HCT116 (cell line): ENCODE results near the gene LEUTX. TPM values are rescaled to one million over a fixed set of nuclear protein-coding genes. Genes with fewer than 3 reads are reported as not detected.

Experiments
- ATAC-seq: fragments of 200-7000 bp; cut with Tn5 transposase; 2 replicates; pipeline ENCODE4 v1.9.1; 2020; ENCODE audit warnings: mild to moderate bottlenecking, moderate library complexity
- BruUV-seq: library from RNA; stranded (reverse); fragments of 400-500 nt; replicated peaks from 2 replicates; lab custom pipeline; 2021; lab: Mats Ljungman, UMichigan
- CTCF ChIA-PET: fragments of 300-600 bp; sonication (Branson Sonifier 250); formaldehyde crosslinking; loops from one replicate; lab custom pipeline; 2021; ENCODE audit warnings: antibody characterized with exemption; lab: Charles Lee
- POLR2A ChIA-PET: fragments of 300-600, 350-600 bp; sonication (Branson Sonifier 250); formaldehyde crosslinking; loops from one replicate; lab custom pipeline; 2021; ENCODE audit warnings: antibody characterized with exemption; lab: Charles Lee
- RAD21 ChIA-PET, 2 experiments: fragments of 300-600 bp; sonication (Branson Sonifier 250); formaldehyde crosslinking; loops; one replicate each; lab custom pipeline; 2023; ENCODE audit warnings: low total read pairs in 2 of 2; ENCODE audit not compliant: uncharacterized antibody in 2 of 2, unreplicated experiment in 2 of 2, low non-redundant PET in 1 of 2; lab: Charles Lee
- DNase-seq: peaks from one replicate; pipeline ENCODE4 v3.0.0-alpha.2; 2010; ENCODE audit warnings: low read depth, low spot score
- H2AFZ ChIP-seq: fragments of 200-600 bp; shearing (Covaris generic), sonication (generic); 2 replicates; pipeline ENCODE4 v1.6.1; 2017; ENCODE audit warnings: low read depth, mixed run types, mixed read lengths, antibody characterized with exemption, low read length; ENCODE audit not compliant: poor library complexity, severe bottlenecking
- H3K27ac ChIP-seq: 2 replicates; pipeline ENCODE4 v1.5.1; 2012; ENCODE audit warnings: low read depth, low read length
- H3K27me3 ChIP-seq: fragments of 200-600 bp; sonication (generic); 2 replicates; pipeline ENCODE4 v1.6.1; 2016; ENCODE audit warnings: mixed run types, low read length, mixed read lengths; ENCODE audit not compliant: insufficient read depth
- H3K36me3 ChIP-seq, 2 experiments: fragments of 200-500 bp in 1 of 2; fragments of 200-600 bp in 1 of 2; sonication (Bioruptor generic) in 1 of 2; sonication (generic) in 1 of 2; 2 replicates each; pipeline versions ENCODE4 v1.5.1 to v1.6.1; 2014 to 2016; ENCODE audit warnings: low read length in 2 of 2, inconsistent platforms in 1 of 2, mixed read lengths in 1 of 2, mixed run types in 1 of 2; ENCODE audit not compliant: insufficient read depth in 2 of 2, control insufficient read depth in 1 of 2
- H3K4me1 ChIP-seq, 2 experiments: fragments of 200-600 bp in 1 of 2; sonication (generic) in 1 of 2; 2 replicates each; pipeline versions ENCODE4 v1.5.1 to v1.6.1; 2012 to 2017; ENCODE audit warnings: low read length in 2 of 2, inconsistent platforms in 1 of 2, mild to moderate bottlenecking in 1 of 2, mixed read lengths in 1 of 2, mixed run types in 1 of 2, moderate library complexity in 1 of 2; ENCODE audit not compliant: insufficient read depth in 2 of 2, control insufficient read depth in 1 of 2
- H3K4me2 ChIP-seq: fragments of 200-600 bp; sonication (generic); 2 replicates; pipeline ENCODE4 v1.6.1; 2017; ENCODE audit warnings: mixed run types, low read length, mixed read lengths
- H3K4me3 ChIP-seq, 2 experiments: fragments of 200-600 bp in 1 of 2; sonication (generic) in 1 of 2; replicated peaks in 1 of 2; 2 replicates each; pipeline ENCODE4 v1.5.1; 2011 to 2016; ENCODE audit warnings: low read length in 2 of 2, control low read depth in 1 of 2, low read depth in 1 of 2, mild to moderate bottlenecking in 1 of 2, mixed read lengths in 1 of 2, mixed run types in 1 of 2
- H3K79me2 ChIP-seq: fragments of 200-600 bp; sonication (generic); 2 replicates; pipeline ENCODE4 v1.6.1; 2017; ENCODE audit warnings: mild to moderate bottlenecking, mixed run types, low read length, moderate library complexity, mixed read lengths; ENCODE audit not compliant: insufficient read depth
- H3K9ac ChIP-seq: fragments of 200-600 bp; sonication (generic); 2 replicates; pipeline ENCODE4 v1.6.1; 2016; ENCODE audit warnings: low read length, mixed read lengths
- H3K9me2 ChIP-seq: fragments of 200-600 bp; sonication (generic), shearing (Covaris generic); 2 replicates; pipeline ENCODE4 v1.6.1; 2017; ENCODE audit warnings: mixed run types, mild to moderate bottlenecking, moderate library complexity; ENCODE audit not compliant: insufficient read depth
- H3K9me3 ChIP-seq, 2 experiments: fragments of 200-500 bp in 1 of 2; fragments of 200-600 bp in 1 of 2; sonication (Bioruptor generic) in 1 of 2; sonication (generic) in 1 of 2; 2 replicates each; pipeline ENCODE4 v1.6.1; 2014 to 2017; ENCODE audit warnings: low read length in 2 of 2, mixed read lengths in 2 of 2, inconsistent platforms in 1 of 2, low read depth in 1 of 2, mild to moderate bottlenecking in 1 of 2, mixed run types in 1 of 2, moderate library complexity in 1 of 2; ENCODE audit not compliant: control insufficient read depth in 1 of 2, insufficient read depth in 1 of 2
- H4K20me1 ChIP-seq: fragments of 200-600 bp; sonication (generic), shearing (Covaris generic); 2 replicates; pipeline ENCODE4 v1.6.1; 2017; ENCODE audit warnings: mixed run types, mild to moderate bottlenecking, moderate library complexity; ENCODE audit not compliant: insufficient read depth
- ATF3 ChIP-seq: IDR thresholded peaks from 2 replicates; pipeline ENCODE4 v1.6.1; 2012
- CBX3 ChIP-seq: IDR thresholded peaks from 2 replicates; pipeline ENCODE4 v1.6.1; 2012; ENCODE audit warnings: low read depth
- CEBPB ChIP-seq: IDR thresholded peaks from 2 replicates; pipeline ENCODE4 v1.6.1; 2012; ENCODE audit warnings: low read depth
- CTCF ChIP-seq, 3 experiments: fragments of 200-600 bp in 1 of 3; sonication (generic) in 1 of 3; IDR thresholded peaks in 2 of 3; conservative IDR thresholded peaks in 1 of 3; 2 replicates each; pipeline ENCODE4 v1.5.1; 2012 to 2017; ENCODE audit warnings: low read depth in 2 of 3, low read length in 2 of 3, antibody characterized with exemption in 1 of 3, borderline replicate concordance in 1 of 3, control low read depth in 1 of 3, mild to moderate bottlenecking in 1 of 3, mixed read lengths in 1 of 3, mixed run types in 1 of 3, moderate library complexity in 1 of 3; ENCODE audit not compliant: insufficient read depth in 1 of 3
- EGR1 ChIP-seq: IDR thresholded peaks from 2 replicates; pipeline ENCODE4 v1.6.1; 2012; ENCODE audit warnings: low read depth
- ELF1 ChIP-seq: IDR thresholded peaks from 2 replicates; pipeline ENCODE4 v1.6.1; 2012; ENCODE audit warnings: low read depth, borderline replicate concordance
- EZH2 ChIP-seq: fragments of 200-600 bp; sonication (generic); IDR thresholded peaks from 2 replicates; pipeline ENCODE4 v1.6.1; 2017; ENCODE audit warnings: antibody characterized with exemption, mixed run types
- EZH2phosphoT487 ChIP-seq: fragments of 200-600 bp; IDR thresholded peaks from 2 replicates; pipeline ENCODE4 v1.6.1; 2018; ENCODE audit warnings: antibody characterized with exemption, borderline replicate concordance
- FOSL1 ChIP-seq: IDR thresholded peaks from 2 replicates; pipeline ENCODE4 v1.6.1; 2012; ENCODE audit warnings: low read depth
- JUND ChIP-seq: IDR thresholded peaks from 2 replicates; pipeline ENCODE4 v1.6.1; 2012
- POLR2A ChIP-seq: IDR thresholded peaks from 2 replicates; pipeline ENCODE4 v1.7.0; 2011; ENCODE audit warnings: borderline replicate concordance; ENCODE audit not compliant: insufficient read depth, insufficient read length; ENCODE audit errors: extremely low read depth
- RAD21 ChIP-seq: IDR thresholded peaks from 2 replicates; pipeline ENCODE4 v1.6.1; 2012; ENCODE audit warnings: low read depth, mild to moderate bottlenecking
- REST ChIP-seq: IDR thresholded peaks from 2 replicates; pipeline ENCODE4 v1.6.1; 2012; ENCODE audit warnings: low read depth
- SRF ChIP-seq: IDR thresholded peaks from 2 replicates; pipeline ENCODE4 v1.6.1; 2012; ENCODE audit warnings: low read depth
- TCF7L2 ChIP-seq: IDR thresholded peaks from 2 replicates; pipeline ENCODE4 v1.7.0; 2011; ENCODE audit warnings: borderline replicate concordance, inconsistent platforms; ENCODE audit not compliant: insufficient read depth, insufficient read length; ENCODE audit errors: extremely low read depth
- YY1 ChIP-seq: IDR thresholded peaks from 2 replicates; pipeline ENCODE4 v1.6.1; 2011; ENCODE audit warnings: low read length, low read depth, moderate library complexity, mild to moderate bottlenecking; ENCODE audit not compliant: insufficient replicate concordance; ENCODE audit errors: extremely low read depth
- ZBTB33 ChIP-seq: IDR thresholded peaks from 2 replicates; pipeline ENCODE4 v1.6.1; 2011; ENCODE audit warnings: mild to moderate bottlenecking, low read length, moderate library complexity; ENCODE audit not compliant: insufficient replicate concordance; ENCODE audit errors: extremely low read depth
- ZFX ChIP-seq: fragments of 450-650 bp; IDR thresholded peaks from 2 replicates; pipeline ENCODE4 v1.6.1; 2017
- ZNF274 ChIP-seq: fragments of 200-500 bp; sonication (Bioruptor generic); IDR thresholded peaks from 2 replicates; pipeline ENCODE4 v1.6.1; 2014; ENCODE audit warnings: mild to moderate bottlenecking, low read depth, low read length, inconsistent platforms
- intact Hi-C: fragments of 100-400 bp; cut with micrococcal nuclease; formaldehyde crosslinking; loops from 2 replicates; pipeline ENCODE4 v1.10.0; 2022
- total RNA-seq: library from RNA; stranded (reverse); gene quantifications from one replicate; pipeline ENCODE4 v1.2.1, GENCODE V29; 2021; ENCODE audit not compliant: unreplicated experiment
- TF ChIP-seq, protein P1 (sequence below): IDR thresholded peaks from 2 replicates; pipeline ENCODE4 v1.6.1; 2012

LEUTX gene
- total RNA-seq, 1 experiment from 2014 or later: not detected

DNA sequence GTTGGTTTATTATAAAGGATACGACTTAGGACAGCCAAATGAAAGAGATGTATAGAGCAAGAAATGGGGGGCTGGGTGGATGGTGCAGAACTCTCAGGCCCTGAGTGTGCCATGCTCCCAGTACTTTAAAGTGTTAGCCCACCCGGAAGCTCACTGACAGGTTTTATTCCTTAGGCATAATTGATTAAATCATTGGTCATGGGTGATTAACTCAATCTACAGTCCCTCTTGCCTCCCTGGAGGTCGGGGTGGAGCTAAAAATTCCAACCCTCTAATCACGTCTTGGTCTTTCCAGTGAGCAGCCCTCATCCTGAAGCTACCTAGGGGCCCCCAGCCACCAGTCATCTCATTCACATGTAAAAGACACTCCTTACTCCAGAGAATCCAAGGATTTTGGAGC lies 9.9 kb upstream of the LEUTX start:
- H3K27me3 ChIP-seq: no peaks in the 10 kb centered on the region
- ChIA-PET POLR2A (no interaction called here), RAD21 (no interaction called here), CTCF (interaction anchor here (0.6 to 3.0 kb wide), 2 partner anchors 25 to 365 kb away, joined by 3 to 9 read pairs; no protein-coding TSS in a partner anchor)
- H4K20me1 ChIP-seq: no peaks in the 10 kb centered on the region
- TF ChIP-seq CEBPB: no peak
- no peak for TF ChIP-seq ATF3
- TF ChIP-seq REST: no peak
- no peak for TF ChIP-seq TCF7L2
- no peak for TF ChIP-seq JUND
- no peak for TF ChIP-seq ELF1
- TF ChIP-seq, protein P1, sequence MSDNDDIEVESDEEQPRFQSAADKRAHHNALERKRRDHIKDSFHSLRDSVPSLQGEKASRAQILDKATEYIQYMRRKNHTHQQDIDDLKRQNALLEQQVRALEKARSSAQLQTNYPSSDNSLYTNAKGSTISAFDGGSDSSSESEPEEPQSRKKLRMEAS: no peak
- no peak for TF ChIP-seq EGR1
- no peak for TF ChIP-seq ZFX
- no peak for TF ChIP-seq ZBTB33
- no peak for TF ChIP-seq POLR2A
- no peak for TF ChIP-seq ZNF274
- TF ChIP-seq SRF: no peak
- no peak for TF ChIP-seq FOSL1
- no peak for TF ChIP-seq RAD21
- TF ChIP-seq EZH2: no peak
- no peak for TF ChIP-seq YY1
- TF ChIP-seq CBX3: no peak
- TF ChIP-seq CTCF (IDR thresholded peaks at IDR 0.05 in 2 of 3, conservative IDR thresholded peaks at IDR 0.05 in 1 of 3; ENCODE audit: borderline replicate concordance in 1 of 3, insufficient read depth in 1 of 3, low read depth in 2 of 3, low read length in 2 of 3): no peak
- no peak for TF ChIP-seq EZH2phosphoT487
- no peaks in the 10 kb centered on the region for H3K79me2 ChIP-seq
- no peak overlapping the region for H2AFZ ChIP-seq
- H3K9me2 ChIP-seq: no peaks in the 10 kb centered on the region
- intact Hi-C loops: no loop called here
- H3K27ac ChIP-seq: no peak overlapping the region
- H3K4me2 ChIP-seq: no peak overlapping the region
- no peak overlapping the region for H3K9ac ChIP-seq
- no peaks in the 10 kb centered on the region for H3K9me3 ChIP-seq
- H3K4me1 ChIP-seq: no peaks in the 10 kb centered on the region
- BruUV-seq: no TSS peak
- DNase-seq (no peak), ATAC-seq (no peak)
- no peaks in the 10 kb centered on the region for H3K36me3 ChIP-seq
- H3K4me3 ChIP-seq: no peak overlapping the region
